Adipocyte (in vitro differentiated cells): ENCODE results near the gene KIF11.

Experiments used
- DNase-seq: peaks from one replicate; pipeline ENCODE4 v3.0.0-alpha.2; 2015; ENCODE audit warnings: low read depth
- H3K27me3 ChIP-seq: replicated peaks from 2 replicates; pipeline ENCODE4 v1.7.0; 2013; ENCODE audit warnings: mild to moderate bottlenecking, low read length, moderate library complexity; ENCODE audit not compliant: control insufficient read depth, insufficient read depth
- H3K36me3 ChIP-seq: 2 replicates; pipeline ENCODE4 v1.7.0; 2013; ENCODE audit warnings: low read length, mild to moderate bottlenecking, moderate library complexity; ENCODE audit not compliant: control insufficient read depth, insufficient read depth, severe bottlenecking
- H3K4me1 ChIP-seq: 2 replicates; pipeline ENCODE4 v1.7.0; 2013; ENCODE audit warnings: mild to moderate bottlenecking, low read length, moderate library complexity; ENCODE audit not compliant: control insufficient read depth, insufficient read depth
- H3K4me3 ChIP-seq: 2 replicates; pipeline ENCODE4 v1.7.0; 2013; ENCODE audit warnings: mild to moderate bottlenecking, low read length, moderate library complexity
- H3K9ac ChIP-seq: 2 replicates; pipeline ENCODE4 v1.7.0; 2013; ENCODE audit warnings: mild to moderate bottlenecking, low read length, moderate library complexity
- H3K9me3 ChIP-seq: 2 replicates; pipeline ENCODE4 v1.7.0; 2013; ENCODE audit warnings: mild to moderate bottlenecking, low read length, moderate library complexity; ENCODE audit not compliant: control insufficient read depth

KIF11 gene

GRCh38 chr10:92593619-92594588 is 974 bp downstream of the KIF11 start:
- H3K36me3 ChIP-seq = no peaks in the 10 kb centered on the region
- peak overlapping the region; percentile 90 for H3K9ac ChIP-seq
- peak; percentile 20 for DNase-seq
- H3K4me3 ChIP-seq = peak overlapping the region; percentile 90
- H3K9me3 ChIP-seq = no peaks in the 10 kb centered on the region
- no peaks in the 10 kb centered on the region for H3K27me3 ChIP-seq
- H3K4me1 ChIP-seq = peaks cover 25% of the 10 kb centered on the region

- DNase-seq = no peak
- Histone ChIP-seq H3K9ac (no peak overlapping the region), H3K9me3 (no peaks in the 10 kb centered on the region), H3K27me3 (no peaks in the 10 kb centered on the region), H3K36me3 (no peaks in the 10 kb centered on the region), H3K4me3 (no peak overlapping the region), H3K4me1 (peaks cover 25% of the 10 kb centered on the region)
These were observed 2.6 kb downstream of the KIF11 start for GRCh38 chr10:92595505-92595904.

GRCh38 chr10:92598321-92598720 is 5.4 kb downstream of the KIF11 start:
- H3K4me1 ChIP-seq = peaks cover 10% of the 10 kb centered on the region
- H3K27me3 ChIP-seq = no peaks in the 10 kb centered on the region
- H3K9me3 ChIP-seq = no peaks in the 10 kb centered on the region
- DNase-seq = peak; percentile 22
- H3K36me3 ChIP-seq = no peaks in the 10 kb centered on the region
- H3K9ac ChIP-seq = no peak overlapping the region
- no peak overlapping the region for H3K4me3 ChIP-seq

- no peak overlapping the region for H3K9ac ChIP-seq
- H3K4me1 ChIP-seq = no peaks in the 10 kb centered on the region
- no peaks in the 10 kb centered on the region for H3K36me3 ChIP-seq
- no peaks in the 10 kb centered on the region for H3K9me3 ChIP-seq
- no peaks in the 10 kb centered on the region for H3K27me3 ChIP-seq
- no peak for DNase-seq
- H3K4me3 ChIP-seq = no peak overlapping the region
These were observed 11.9 kb downstream of the KIF11 start for GRCh38 chr10:92604841-92605240.

- Histone ChIP-seq H3K4me3 (no peak overlapping the region), H3K4me1 (no peaks in the 10 kb centered on the region), H3K27me3 (no peaks in the 10 kb centered on the region), H3K36me3 (no peaks in the 10 kb centered on the region), H3K9ac (no peak overlapping the region), H3K9me3 (no peaks in the 10 kb centered on the region)
- DNase-seq = no peak
These were observed 22.6 kb downstream of the KIF11 start for GRCh38 chr10:92615515-92615914.

- H3K36me3 ChIP-seq = no peaks in the 10 kb centered on the region
- no peaks in the 10 kb centered on the region for H3K4me1 ChIP-seq
- H3K9ac ChIP-seq = no peak overlapping the region
- no peaks in the 10 kb centered on the region for H3K27me3 ChIP-seq
- no peaks in the 10 kb centered on the region for H3K9me3 ChIP-seq
- DNase-seq = peak; percentile 20
- H3K4me3 ChIP-seq = no peak overlapping the region
These were observed 26.4 kb downstream of the KIF11 start for GRCh38 chr10:92619368-92619767.

- no peak for DNase-seq
- Histone ChIP-seq H3K4me3 (no peak overlapping the region), H3K36me3 (no peaks in the 10 kb centered on the region), H3K4me1 (no peaks in the 10 kb centered on the region), H3K27me3 (no peaks in the 10 kb centered on the region), H3K9ac (no peak overlapping the region), H3K9me3 (no peaks in the 10 kb centered on the region)
These were observed 35.0 kb downstream of the KIF11 start for GRCh38 chr10:92627845-92628480.

GRCh38 chr10:92629945-92630344 is 37.0 kb downstream of the KIF11 start:
- no peaks in the 10 kb centered on the region for H3K36me3 ChIP-seq
- H3K4me1 ChIP-seq = no peaks in the 10 kb centered on the region
- H3K9ac ChIP-seq = no peak overlapping the region
- no peak overlapping the region for H3K4me3 ChIP-seq
- no peak for DNase-seq
- H3K9me3 ChIP-seq = no peaks in the 10 kb centered on the region
- H3K27me3 ChIP-seq = no peaks in the 10 kb centered on the region

GRCh38 chr10:92638037-92638436 is 45.1 kb downstream of the KIF11 start:
- Histone ChIP-seq H3K9me3 (peaks cover 7% of the 10 kb centered on the region), H3K4me3 (no peak overlapping the region), H3K36me3 (no peaks in the 10 kb centered on the region), H3K4me1 (peaks cover 7% of the 10 kb centered on the region), H3K9ac (no peak overlapping the region), H3K27me3 (no peaks in the 10 kb centered on the region)
- no peak for DNase-seq

- H3K4me3 ChIP-seq = no peak overlapping the region
- no peaks in the 10 kb centered on the region for H3K36me3 ChIP-seq
- H3K4me1 ChIP-seq = peaks cover 18% of the 10 kb centered on the region
- DNase-seq = peak; percentile 79
- H3K9me3 ChIP-seq = peaks cover 7% of the 10 kb centered on the region
- no peak overlapping the region for H3K9ac ChIP-seq
- H3K27me3 ChIP-seq = no peaks in the 10 kb centered on the region
These were observed 47.2 kb downstream of the KIF11 start for GRCh38 chr10:92640107-92640506.

- Histone ChIP-seq H3K4me3 (no peak overlapping the region), H3K4me1 (peaks cover 21% of the 10 kb centered on the region), H3K9ac (no peak overlapping the region), H3K36me3 (no peaks in the 10 kb centered on the region), H3K27me3 (no peaks in the 10 kb centered on the region), H3K9me3 (peaks cover 7% of the 10 kb centered on the region)
- DNase-seq = no peak
These were observed 48.6 kb downstream of the KIF11 start for GRCh38 chr10:92641492-92641891.
